GM13976 (cell line): ENCODE data around the gene E2F4.

Experiments used
- DNase-seq: peaks from one replicate; pipeline ENCODE4 v3.0.0; 2012; ENCODE audit warnings: low spot score
- CTCF ChIP-seq: IDR thresholded peaks from 2 replicates; pipeline ENCODE4 v1.5.1; 2012; ENCODE audit warnings: borderline replicate concordance, mild to moderate bottlenecking; ENCODE audit not compliant: insufficient read depth; ENCODE audit errors: extremely low read depth, missing control alignments, control extremely low read depth
- in situ Hi-C: fragments of 300-500 bp; cut with MboI; formaldehyde crosslinking; loops from one replicate; pipeline ENCODE4 v1.12.0; 2022; ENCODE audit warnings: low sequenced_read_pairs, mixed read lengths, inconsistent platforms; ENCODE audit not compliant: unreplicated experiment

E2F4 gene

DNA sequence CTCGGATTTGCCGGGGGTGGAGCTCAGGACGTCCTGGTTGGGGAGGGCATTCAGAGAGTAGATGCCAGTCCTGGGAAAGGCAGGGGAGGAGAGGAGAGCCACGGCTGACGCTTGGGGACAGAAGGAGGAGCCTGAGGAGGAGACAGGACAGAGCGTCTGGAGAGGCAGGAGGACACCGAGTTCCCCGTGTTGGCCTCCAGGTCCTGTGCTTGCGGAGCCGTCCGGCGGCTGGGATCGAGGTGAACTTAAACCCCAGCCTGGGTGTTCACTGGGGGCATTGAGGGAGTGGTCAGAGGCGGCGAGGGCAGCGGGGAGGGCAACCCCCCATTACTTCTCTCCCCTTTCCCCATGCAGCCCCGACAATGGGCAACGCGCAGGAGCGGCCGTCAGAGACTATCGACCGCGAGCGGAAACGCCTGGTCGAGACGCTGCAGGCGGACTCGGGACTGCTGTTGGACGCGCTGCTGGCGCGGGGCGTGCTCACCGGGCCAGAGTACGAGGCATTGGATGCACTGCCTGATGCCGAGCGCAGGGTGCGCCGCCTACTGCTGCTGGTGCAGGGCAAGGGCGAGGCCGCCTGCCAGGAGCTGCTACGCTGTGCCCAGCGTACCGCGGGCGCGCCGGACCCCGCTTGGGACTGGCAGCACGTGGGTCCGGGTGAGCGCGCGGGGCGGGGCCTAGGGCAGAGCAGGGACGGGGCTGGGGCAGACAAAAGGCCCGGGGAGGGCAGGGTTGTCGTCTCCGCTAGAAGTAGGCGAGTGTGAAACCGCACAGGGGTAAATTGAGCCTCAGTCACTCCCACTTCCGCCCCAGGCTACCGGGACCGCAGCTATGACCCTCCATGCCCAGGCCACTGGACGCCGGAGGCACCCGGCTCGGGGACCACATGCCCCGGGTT is 17.9 kb upstream of the E2F4 start:
- DNase-seq = peak; percentile 82
- peak; percentile 33 for TF ChIP-seq CTCF
- in situ Hi-C loops = loop anchor here (25.0 kb wide), 1 partner anchor 212 kb away; the partner anchor contains the start of gene CES3

DNA sequence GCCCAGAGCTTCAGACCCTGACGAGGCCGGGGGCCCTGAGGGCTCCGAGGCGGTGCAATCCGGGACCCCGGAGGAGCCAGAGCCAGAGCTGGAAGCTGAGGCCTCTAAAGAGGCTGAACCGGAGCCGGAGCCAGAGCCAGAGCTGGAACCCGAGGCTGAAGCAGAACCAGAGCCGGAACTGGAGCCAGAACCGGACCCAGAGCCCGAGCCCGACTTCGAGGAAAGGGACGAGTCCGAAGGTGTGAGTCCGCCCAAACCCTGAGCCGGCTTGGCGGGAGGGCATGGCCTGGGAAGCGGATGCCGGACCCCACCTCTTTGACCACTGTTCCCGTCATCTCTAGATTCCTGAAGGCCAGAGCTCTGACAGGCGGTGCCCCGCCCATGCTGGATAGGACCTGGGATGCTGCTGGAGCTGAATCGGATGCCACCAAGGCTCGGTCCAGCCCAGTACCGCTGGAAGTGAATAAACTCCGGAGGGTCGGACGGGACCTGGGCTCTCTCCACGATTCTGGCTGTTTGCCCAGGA is 17.2 kb upstream of the E2F4 start:
- no peak for TF ChIP-seq CTCF
- in situ Hi-C loops = loop anchor here (25.0 kb wide), 1 partner anchor 212 kb away; the partner anchor contains the start of gene CES3
- no peak for DNase-seq

DNA sequence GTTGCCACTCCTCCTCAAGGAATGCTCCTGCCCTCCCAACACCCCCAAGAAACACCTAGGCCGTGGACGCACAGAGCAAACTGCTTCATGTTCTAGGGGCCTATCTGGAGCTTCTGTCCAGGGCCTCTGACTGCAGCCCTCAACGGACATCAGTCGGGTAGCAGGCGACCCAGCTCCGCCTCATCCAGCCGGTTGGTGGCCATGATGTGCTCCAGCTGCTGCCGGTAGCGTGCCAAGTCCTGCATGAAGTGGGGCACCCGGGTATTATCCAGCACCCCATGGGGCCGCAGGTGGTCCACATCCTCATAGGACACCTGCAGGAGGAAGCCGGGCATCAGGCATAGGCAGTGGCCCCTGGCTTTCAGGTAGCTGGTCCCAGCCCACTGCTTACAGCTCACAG is 15.3 kb upstream of the E2F4 start:
- in situ Hi-C loops = no loop called here
- TF ChIP-seq CTCF = no peak
- no peak for DNase-seq

DNA sequence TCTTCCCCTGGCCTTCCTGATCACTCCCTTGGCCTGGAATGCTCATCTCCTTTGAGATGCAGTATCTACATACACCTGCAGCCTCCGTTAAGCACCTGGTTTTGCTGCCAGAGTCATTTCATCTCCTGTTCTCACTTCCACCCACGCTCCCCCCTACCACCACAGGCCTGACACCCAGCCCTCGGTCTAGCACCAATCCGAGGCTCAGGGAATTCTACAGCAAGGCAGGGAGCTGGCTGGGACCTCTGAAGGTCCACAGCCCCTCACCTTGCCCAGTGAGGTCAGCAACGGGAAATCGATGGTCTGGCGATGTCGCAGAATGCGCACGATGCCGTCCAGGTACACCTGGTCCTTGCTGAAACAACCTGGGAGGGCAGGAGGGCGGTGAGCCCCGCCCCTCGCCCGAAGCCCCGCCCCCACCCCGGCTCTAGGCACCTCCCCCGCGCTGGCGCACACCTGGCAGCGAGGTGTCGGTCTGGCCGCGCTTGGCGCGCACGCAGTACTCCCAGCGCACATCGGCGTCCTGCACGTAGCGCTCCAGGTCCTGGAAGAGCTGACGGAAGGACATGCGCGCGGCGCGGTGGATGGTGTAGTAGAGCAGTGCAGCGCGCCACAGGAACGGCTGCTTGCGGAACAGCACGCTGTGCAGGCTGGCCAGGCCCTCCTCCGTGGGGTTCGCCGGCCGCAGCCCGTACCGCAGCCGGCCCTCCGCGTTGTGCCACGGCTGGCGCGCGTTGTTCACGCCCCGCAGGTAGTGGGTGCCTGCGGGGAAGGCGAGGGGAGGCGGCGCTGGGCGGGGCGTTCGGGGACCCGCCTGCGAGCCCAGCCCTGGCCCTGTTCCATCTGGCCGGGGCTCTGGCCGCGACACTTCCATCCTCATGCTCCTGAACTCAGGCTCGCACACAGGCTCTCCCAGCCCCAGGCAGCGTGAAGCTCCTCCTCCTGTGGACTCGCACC is 13.9 kb upstream of the E2F4 start:
- TF ChIP-seq CTCF = no peak
- in situ Hi-C loops = no loop called here

DNA sequence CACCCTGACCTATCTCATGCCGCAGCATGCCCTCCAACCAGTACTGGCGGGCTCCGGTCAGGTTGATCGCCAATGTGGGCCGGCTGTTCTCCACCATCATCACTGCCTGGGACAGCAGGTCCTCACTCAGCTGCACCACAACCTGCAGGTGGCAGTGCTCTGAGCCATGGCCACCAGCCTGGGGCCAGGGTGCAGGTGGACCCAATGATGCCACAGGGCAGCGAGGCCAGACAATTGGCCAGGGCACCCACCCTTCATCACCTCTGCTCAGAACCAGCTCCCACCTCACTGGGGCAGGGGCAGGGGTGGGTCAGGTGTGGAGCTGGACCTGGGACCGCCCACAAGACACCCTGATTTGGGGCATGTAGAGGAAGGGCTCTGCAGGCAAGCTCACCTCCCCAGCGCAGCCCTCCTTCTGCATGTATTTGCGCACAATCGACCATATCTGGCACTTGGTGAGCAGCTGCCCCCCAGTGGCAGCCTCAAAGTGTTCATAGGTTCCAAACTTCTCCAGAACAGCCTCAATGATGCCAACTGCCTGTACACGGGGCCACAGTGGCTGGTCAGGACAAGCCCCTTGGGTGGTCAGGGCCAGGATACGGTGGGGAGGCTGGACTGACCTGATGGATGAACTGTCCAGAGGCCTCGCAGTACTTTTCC is 12.4 kb upstream of the E2F4 start:
- peak; percentile 8 for TF ChIP-seq CTCF
- in situ Hi-C loops = no loop called here
- no peak for DNase-seq

More for the DNA sequence above, 13.9 kb upstream of the E2F4 start:
- DNase-seq = no peak

GRCh38 chr16:67180166-67180565 is 11.8 kb upstream of the E2F4 start:
- DNase-seq = no peak
- TF ChIP-seq CTCF = no peak
- in situ Hi-C loops = no loop called here
